Brain microvascular endothelial cell (primary cell): Measurements from ENCODE around the gene RNASE7.

ENCODE experiments used
- DNase-seq: peaks from one replicate; pipeline ENCODE4 v3.0.0-alpha.2; 2020
- H3K27ac ChIP-seq: fragments of 250-450 bp; sonication (Bioruptor Pico); 2 replicates; pipeline ENCODE4 v1.5.1; 2020; ENCODE audit warnings: mild to moderate bottlenecking, moderate library complexity
- H3K27me3 ChIP-seq: fragments of 250-450 bp; sonication (Bioruptor Pico); replicated peaks from 2 replicates; pipeline ENCODE4 v1.5.1; 2020; ENCODE audit warnings: mild to moderate bottlenecking
- H3K36me3 ChIP-seq: fragments of 250-450 bp; sonication (Bioruptor Pico); replicated peaks from 2 replicates; pipeline ENCODE4 v1.5.1; 2020; ENCODE audit warnings: mild to moderate bottlenecking
- H3K4me3 ChIP-seq: 2 replicates; pipeline ENCODE4 v1.5.1; 2011; ENCODE audit warnings: low read depth, mild to moderate bottlenecking, control low read depth, low read length, moderate library complexity
- CTCF ChIP-seq: IDR thresholded peaks from 2 replicates; pipeline ENCODE4 v1.5.1; 2011; ENCODE audit warnings: low read depth, mild to moderate bottlenecking, moderate library complexity, low read length, control low read depth, inconsistent platforms; ENCODE audit errors: missing control alignments
- in situ Hi-C: cut with HindIII; loops from 2 replicates; pipeline ENCODE4 v1.10.0; 2017; ENCODE audit warnings: low sequenced_read_pairs, low pct_ligation_motif_present

RNASE7 gene

GRCh38 chr14:21018781-21019180, 23.4 kb upstream of the RNASE7 start:
- peaks cover 13% of the 10 kb centered on the region for H3K27me3 ChIP-seq
- TF ChIP-seq CTCF = no peak
- H3K27ac ChIP-seq = no peak overlapping the region
- in situ Hi-C loops = no loop called here
- no peaks in the 10 kb centered on the region for H3K36me3 ChIP-seq
- DNase-seq = no peak
- H3K4me3 ChIP-seq = no peak overlapping the region

GRCh38 chr14:21019366-21019765, 22.8 kb upstream of the RNASE7 start:
- no peak for TF ChIP-seq CTCF
- H3K4me3 ChIP-seq = no peak overlapping the region
- H3K36me3 ChIP-seq = no peaks in the 10 kb centered on the region
- no peak for DNase-seq
- no peak overlapping the region for H3K27ac ChIP-seq
- in situ Hi-C loops = no loop called here
- peaks cover 19% of the 10 kb centered on the region for H3K27me3 ChIP-seq

GRCh38 chr14:21020977-21021545, 21.1 kb upstream of the RNASE7 start:
- Histone ChIP-seq H3K36me3 (no peaks in the 10 kb centered on the region), H3K27me3 (peaks cover 27% of the 10 kb centered on the region), H3K27ac (no peak overlapping the region), H3K4me3 (no peak overlapping the region)
- in situ Hi-C loops = no loop called here
- TF ChIP-seq CTCF = no peak
- DNase-seq = no peak

GRCh38 chr14:21022686-21023085, 19.5 kb upstream of the RNASE7 start:
- Histone ChIP-seq H3K27ac (no peak overlapping the region), H3K27me3 (peaks cover 27% of the 10 kb centered on the region), H3K4me3 (no peak overlapping the region), H3K36me3 (no peaks in the 10 kb centered on the region)
- in situ Hi-C loops = no loop called here
- no peak for DNase-seq
- TF ChIP-seq CTCF = no peak

- Histone ChIP-seq H3K27ac (no peak overlapping the region), H3K36me3 (no peaks in the 10 kb centered on the region), H3K4me3 (no peak overlapping the region), H3K27me3 (peaks cover 27% of the 10 kb centered on the region)
- no peak for TF ChIP-seq CTCF
- no peak for DNase-seq
- in situ Hi-C loops = no loop called here
These were observed 19.0 kb upstream of the RNASE7 start for GRCh38 chr14:21023174-21023573.
